H1 (cell line): Measurements from ENCODE around the gene AVP. TPM values are rescaled to one million over a fixed set of nuclear protein-coding genes. Genes with fewer than 3 reads are reported as not detected.

Experiments
- CTCF ChIA-PET: fragments of 300-600 bp; sonication (Branson Sonifier 250); formaldehyde crosslinking; loops from one replicate; lab custom pipeline; 2021; ENCODE audit not compliant: partially characterized antibody; lab: Charles Lee
- POLR2A ChIA-PET: fragments of 300-600 bp; sonication (Branson Sonifier 250); formaldehyde crosslinking; loops from one replicate; lab custom pipeline; 2021; ENCODE audit warnings: inconsistent platforms; ENCODE audit not compliant: partially characterized antibody; lab: Charles Lee
- DNase-seq, 2 experiments: peaks; one replicate each; pipeline versions ENCODE4 v3.0.0 to v3.0.0-alpha.2; 2010 to 2022; ENCODE audit warnings: low spot score in 2 of 2, low read depth in 1 of 2, mixed read lengths in 1 of 2
- FAIRE-seq: peaks from 2 replicates; lab custom pipeline; 2011; peaks lifted over from hg19 to GRCh38; lab: Jason Lieb, UNC
- H2AFZ ChIP-seq: 2 replicates; pipeline ENCODE4 v1.8.1; 2012; ENCODE audit warnings: low read length, inconsistent platforms
- H2AK5ac ChIP-seq: 2 replicates; pipeline ENCODE4 v1.6.1; 2013; ENCODE audit warnings: low read depth, low read length
- H2BK120ac ChIP-seq: replicated peaks from 2 replicates; pipeline ENCODE3; 2013; ENCODE audit warnings: low read depth, low read length, inconsistent platforms
- H2BK12ac ChIP-seq: 2 replicates; pipeline ENCODE4 v1.6.1; 2013; ENCODE audit warnings: low read depth, low read length
- H2BK15ac ChIP-seq: 2 replicates; pipeline ENCODE4 v1.6.1; 2013; ENCODE audit warnings: low read length
- H2BK20ac ChIP-seq: 2 replicates; pipeline ENCODE4 v1.6.1; 2013; ENCODE audit warnings: low read length
- H2BK5ac ChIP-seq: 2 replicates; pipeline ENCODE4 v1.6.1; 2013; ENCODE audit warnings: low read depth, low read length
- H3K14ac ChIP-seq: 2 replicates; pipeline ENCODE4 v1.6.1; 2013; ENCODE audit warnings: inconsistent platforms; ENCODE audit not compliant: insufficient read length
- H3K18ac ChIP-seq: 2 replicates; pipeline ENCODE4 v1.6.1; 2013; ENCODE audit warnings: low read length; ENCODE audit errors: extremely low read depth
- H3K23ac ChIP-seq: 2 replicates; pipeline ENCODE4 v1.6.1; 2013; ENCODE audit warnings: inconsistent platforms; ENCODE audit not compliant: insufficient read length
- H3K23me2 ChIP-seq: 2 replicates; pipeline ENCODE4 v1.6.1; 2013; ENCODE audit warnings: low read depth, low read length
- H3K27ac ChIP-seq: 2 replicates; pipeline ENCODE4 v1.6.1; 2011; ENCODE audit warnings: low read depth, low read length, inconsistent platforms
- H3K27me3 ChIP-seq, 4 experiments: replicated peaks in 1 of 4; 1 replicate in 1 of 4; 2 replicates in 3 of 4; pipeline versions ENCODE4 v1.6.1 to v1.8.1; 2011 to 2013; ENCODE audit warnings: low read length in 3 of 4, mild to moderate bottlenecking in 3 of 4, inconsistent platforms in 2 of 4, mixed read lengths in 2 of 4, moderate library complexity in 1 of 4; ENCODE audit not compliant: control insufficient read depth in 3 of 4, insufficient read depth in 3 of 4; ENCODE audit errors: extremely low read depth in 1 of 4
- H3K36me3 ChIP-seq, 4 experiments: 2 replicates each; pipeline versions ENCODE4 v1.6.1 to v1.8.1; 2011 to 2013; ENCODE audit warnings: mild to moderate bottlenecking in 4 of 4, low read length in 3 of 4, moderate library complexity in 2 of 4, control low read depth in 1 of 4, inconsistent platforms in 1 of 4; ENCODE audit not compliant: insufficient read depth in 4 of 4, control insufficient read depth in 2 of 4
- H3K4ac ChIP-seq: replicated peaks from 2 replicates; pipeline ENCODE3; 2013; ENCODE audit warnings: low read length, low read depth, mixed read lengths, inconsistent platforms; ENCODE audit not compliant: insufficient read length
- H3K4me1 ChIP-seq, 4 experiments: replicated peaks in 1 of 4; 1 replicate in 1 of 4; 2 replicates in 3 of 4; pipeline versions ENCODE4 v1.6.1 to v1.8.1; 2011 to 2013; ENCODE audit warnings: low read length in 3 of 4, inconsistent platforms in 2 of 4, mixed read lengths in 1 of 4; ENCODE audit not compliant: insufficient read depth in 4 of 4, control insufficient read depth in 3 of 4
- H3K4me2 ChIP-seq, 2 experiments: 2 replicates each; pipeline versions ENCODE4 v1.6.1 to v1.8.1; 2011 to 2013; ENCODE audit warnings: low read depth in 2 of 2, low read length in 2 of 2, control low read depth in 1 of 2, inconsistent platforms in 1 of 2, mild to moderate bottlenecking in 1 of 2; ENCODE audit not compliant: insufficient read depth in 1 of 2
- H3K4me3 ChIP-seq, 4 experiments: fragments of 200-600, 300-600 bp in 1 of 4; sonication (generic), shearing (Covaris generic), sonication (Bioruptor Twin) in 1 of 4; 2 replicates each; pipeline versions ENCODE4 v1.5.1 to v1.8.1; 2011 to 2016; ENCODE audit warnings: low read length in 4 of 4, low read depth in 3 of 4, control low read depth in 2 of 4, inconsistent platforms in 2 of 4, mild to moderate bottlenecking in 2 of 4, mixed read lengths in 1 of 4, moderate library complexity in 1 of 4; ENCODE audit not compliant: insufficient read depth in 2 of 4; ENCODE audit errors: extremely low read depth in 1 of 4
- H3K56ac ChIP-seq: replicated peaks from 2 replicates; pipeline ENCODE3; 2013; ENCODE audit warnings: low read depth, mild to moderate bottlenecking, mixed read lengths, low read length, inconsistent platforms; ENCODE audit not compliant: insufficient read length
- H3K79me1 ChIP-seq: 2 replicates; pipeline ENCODE4 v1.6.1; 2013; ENCODE audit warnings: low read depth, low read length, control low read depth
- H3K79me2 ChIP-seq, 2 experiments: 2 replicates each; pipeline versions ENCODE4 v1.6.1 to v1.8.1; 2012 to 2013; ENCODE audit warnings: low read length in 2 of 2, mild to moderate bottlenecking in 2 of 2, inconsistent platforms in 1 of 2; ENCODE audit not compliant: insufficient read depth in 2 of 2, control insufficient read depth in 1 of 2
- H3K9ac ChIP-seq, 4 experiments: replicated peaks in 1 of 4; 1 replicate in 1 of 4; 2 replicates in 3 of 4; pipeline versions ENCODE4 v1.6.1 to v1.8.1; 2011 to 2013; ENCODE audit warnings: low read depth in 3 of 4, low read length in 3 of 4, control low read depth in 2 of 4, mild to moderate bottlenecking in 2 of 4, moderate library complexity in 2 of 4, inconsistent platforms in 1 of 4; ENCODE audit errors: extremely low read depth in 1 of 4
- H3K9me3 ChIP-seq, 2 experiments: 2 replicates each; pipeline versions ENCODE4 v1.6.1 to v1.8.1; 2012 to 2013; ENCODE audit warnings: mild to moderate bottlenecking in 2 of 2, moderate library complexity in 2 of 2, control low read depth in 1 of 2, inconsistent platforms in 1 of 2, low read depth in 1 of 2, low read length in 1 of 2, mixed read lengths in 1 of 2; ENCODE audit not compliant: insufficient read depth in 2 of 2
- H4K20me1 ChIP-seq, 2 experiments: replicated peaks in 1 of 2; 2 replicates each; pipeline versions ENCODE3 to v1.8.1; 2011 to 2013; ENCODE audit warnings: inconsistent platforms in 2 of 2, low read length in 2 of 2, mild to moderate bottlenecking in 1 of 2; ENCODE audit not compliant: insufficient read depth in 2 of 2, control insufficient read depth in 1 of 2
- H4K5ac ChIP-seq: 2 replicates; pipeline ENCODE4 v1.6.1; 2013; ENCODE audit warnings: low read length, low read depth, mixed read lengths, inconsistent platforms; ENCODE audit not compliant: insufficient read length
- H4K8ac ChIP-seq: 2 replicates; pipeline ENCODE4 v1.8.0; 2013; ENCODE audit warnings: mild to moderate bottlenecking, moderate library complexity, low read length, inconsistent platforms; ENCODE audit not compliant: insufficient read depth; ENCODE audit errors: extremely low read depth
- H4K91ac ChIP-seq: replicated peaks from 2 replicates; pipeline ENCODE3; 2013; ENCODE audit warnings: low read length, mixed read lengths, inconsistent platforms; ENCODE audit not compliant: insufficient read length
- HDAC2 ChIP-seq, 2 experiments: fragments of 300-600 bp in 1 of 2; sonication (generic) in 1 of 2; IDR thresholded peaks; 2 replicates each; pipeline ENCODE4 v1.6.1; 2011 to 2012; ENCODE audit warnings: low read depth in 2 of 2, low read length in 2 of 2, mild to moderate bottlenecking in 2 of 2, moderate library complexity in 2 of 2, borderline replicate concordance in 1 of 2, inconsistent platforms in 1 of 2
- KDM1A ChIP-seq: fragments of 200-600, 300-600 bp; sonication (generic); IDR thresholded peaks from 2 replicates; pipeline ENCODE4 v1.7.1; 2016; ENCODE audit warnings: mild to moderate bottlenecking, low read length, borderline replicate concordance
- RNF2 ChIP-seq: fragments of 200-900, 300-1000 bp; sonication (generic); IDR thresholded peaks from 2 replicates; pipeline ENCODE4 v1.7.1; 2016; ENCODE audit warnings: borderline replicate concordance, low read depth, mild to moderate bottlenecking, antibody characterized with exemption, low read length; ENCODE audit not compliant: poor library complexity, severe bottlenecking; ENCODE audit errors: missing control alignments
- WGBS, 2 experiments: shearing (Covaris generic) in 1 of 2; methylation state at CpG; one replicate each; pipeline versions ENCODE4 v1.1.6 to v1.1.7; 2013 to 2015; ENCODE audit warnings: low lambda C conversion rate in 2 of 2, mixed read lengths in 2 of 2, inconsistent platforms in 1 of 2, low coverage in 1 of 2, missing lambda C conversion rate in 1 of 2; ENCODE audit not compliant: insufficient replicate concordance in 2 of 2, insufficient coverage in 1 of 2, insufficient read length in 1 of 2; ENCODE audit errors: extremely low coverage in 1 of 2, missing lambda C conversion rate in 1 of 2; 5-methylcytosine and 5-hydroxymethylcytosine counted together
- polyA plus RNA-seq, 7 experiments: library from polyadenylated mRNA; depleted of rRNA in 3 of 7; stranded (reverse) in 5 of 7; unstranded in 2 of 7; fragments of >200 nt in 5 of 7; fragments of 200-250 nt in 2 of 7; gene quantifications; 1 replicate in 5 of 7; 2 replicates in 1 of 7; 4 replicates in 1 of 7; pipeline versions ENCODE4 v1.2.1 to v1.2.3, GENCODE V29; 2011 to 2013; ENCODE audit warnings: missing spikeins in 2 of 7, mixed read lengths in 2 of 7
- total RNA-seq: library from RNA; stranded (reverse); fragmentation: NEBNext Ultra II Directional; extraction: Animal tissue kit (Norgen Biotek cat#: 25700); gene quantifications from 2 replicates; pipeline ENCODE4 v1.2.1, GENCODE V29; 2021
- TF ChIP-seq, protein P1 (sequence below), 3 experiments: IDR thresholded peaks; 1 replicate in 2 of 3; 2 replicates in 1 of 3; pipeline versions ENCODE4 v1.5.1 to v1.6.1; 2011; ENCODE audit warnings: low read length in 3 of 3, mild to moderate bottlenecking in 3 of 3, inconsistent platforms in 2 of 3, low read depth in 1 of 3, moderate library complexity in 1 of 3; ENCODE audit not compliant: insufficient read depth in 1 of 3; ENCODE audit errors: control extremely low read depth in 1 of 3

The AVP gene
- total and polyA plus RNA-seq, 2 of the 8 experiments (the other 6 are each of a cell fraction or from before 2014, with no cell fraction given), result 0.18 TPM; not detected in 1

DNA sequence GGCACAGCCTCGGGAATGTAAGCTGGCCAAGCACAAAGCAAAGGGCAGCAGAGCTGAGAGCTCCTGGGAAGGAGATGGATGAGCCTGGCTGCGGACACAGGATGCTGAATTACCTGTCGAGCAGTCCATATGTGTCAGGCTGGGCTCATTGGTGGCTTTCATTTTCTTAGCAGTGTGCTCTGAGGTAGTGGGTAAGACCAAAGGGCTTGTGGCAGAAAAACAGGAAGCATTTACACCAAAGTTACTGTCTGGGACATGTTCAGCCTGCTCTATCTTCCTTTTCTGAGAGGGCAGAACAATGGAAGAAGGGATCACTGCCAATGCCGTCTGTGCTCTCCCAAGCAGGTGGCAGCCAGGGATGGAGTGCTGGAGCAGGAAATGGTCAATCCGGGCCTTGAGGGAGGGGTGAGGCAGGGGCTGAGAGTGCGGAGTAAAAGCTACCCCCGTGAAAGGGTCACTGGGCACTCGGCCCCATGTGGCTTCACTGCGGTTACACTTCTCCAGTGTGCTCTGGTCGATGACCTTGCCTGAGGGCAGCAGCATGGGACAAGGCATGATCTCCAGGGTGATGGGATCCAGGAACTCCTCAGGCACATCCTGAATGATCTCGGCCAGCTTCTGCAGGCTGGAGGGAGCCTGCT lies 36.9 kb upstream of the AVP start:
- Histone ChIP-seq H3K79me1 (no peaks in the 10 kb centered on the region), H3K56ac (no peak overlapping the region), H3K36me3 (peaks cover 0 to 25% (median 2%) of the 10 kb centered on the region in 4 experiments; a peak in 3 of 8 replicates), H2AK5ac (no peak overlapping the region), H3K23ac (no peak overlapping the region), H3K4ac (no peak overlapping the region), H2AFZ (no peak overlapping the region), H2BK20ac (no peak overlapping the region), H3K27me3 (no peaks in the 10 kb centered on the region), H3K9me3 (peaks cover 17 to 37% of the 10 kb centered on the region in 2 experiments), H3K14ac (no peak overlapping the region), H4K20me1 (no peaks in the 10 kb centered on the region), H2BK12ac (no peak overlapping the region), H3K23me2 (peaks cover 2% of the 10 kb centered on the region; the same call in 1 of the 2 replicates), H4K91ac (no peak overlapping the region), H3K79me2 (no peaks in the 10 kb centered on the region), H3K4me1 (no peaks in the 10 kb centered on the region), H3K27ac (no peak overlapping the region), H2BK5ac (no peak overlapping the region), H3K9ac (no peak overlapping the region), H4K8ac (no peak overlapping the region), H2BK120ac (no peak overlapping the region), H3K4me2 (no peak overlapping the region), H3K18ac (no peak overlapping the region), H2BK15ac (no peak overlapping the region), H3K4me3 (no peak overlapping the region), H4K5ac (no peak overlapping the region)
- POLR2A ChIA-PET, result no interaction called here
- no peak for TF ChIP-seq RNF2
- TF ChIP-seq HDAC2 (IDR thresholded peaks at IDR 0.05; ENCODE audit: borderline replicate concordance in 1 of 2, low read depth in 2 of 2, low read length in 2 of 2), result no peak
- TF ChIP-seq, protein P1, sequence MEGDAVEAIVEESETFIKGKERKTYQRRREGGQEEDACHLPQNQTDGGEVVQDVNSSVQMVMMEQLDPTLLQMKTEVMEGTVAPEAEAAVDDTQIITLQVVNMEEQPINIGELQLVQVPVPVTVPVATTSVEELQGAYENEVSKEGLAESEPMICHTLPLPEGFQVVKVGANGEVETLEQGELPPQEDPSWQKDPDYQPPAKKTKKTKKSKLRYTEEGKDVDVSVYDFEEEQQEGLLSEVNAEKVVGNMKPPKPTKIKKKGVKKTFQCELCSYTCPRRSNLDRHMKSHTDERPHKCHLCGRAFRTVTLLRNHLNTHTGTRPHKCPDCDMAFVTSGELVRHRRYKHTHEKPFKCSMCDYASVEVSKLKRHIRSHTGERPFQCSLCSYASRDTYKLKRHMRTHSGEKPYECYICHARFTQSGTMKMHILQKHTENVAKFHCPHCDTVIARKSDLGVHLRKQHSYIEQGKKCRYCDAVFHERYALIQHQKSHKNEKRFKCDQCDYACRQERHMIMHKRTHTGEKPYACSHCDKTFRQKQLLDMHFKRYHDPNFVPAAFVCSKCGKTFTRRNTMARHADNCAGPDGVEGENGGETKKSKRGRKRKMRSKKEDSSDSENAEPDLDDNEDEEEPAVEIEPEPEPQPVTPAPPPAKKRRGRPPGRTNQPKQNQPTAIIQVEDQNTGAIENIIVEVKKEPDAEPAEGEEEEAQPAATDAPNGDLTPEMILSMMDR (IDR thresholded peaks at IDR 0.05; ENCODE audit: control extremely low read depth in 1 of 3, insufficient read depth in 1 of 3, low read depth in 1 of 3, low read length in 3 of 3), result no peak
- TF ChIP-seq KDM1A, result no peak
- DNase-seq, result no peak
- no peak for FAIRE-seq
- WGBS, 2 experiments, result 93% methylated on average over 11 of the region's 11 CpGs; no CpG with 5 or more reads in 1 of the 2 experiments
- CTCF ChIA-PET, result interaction anchor here (0.9 kb wide), 1 partner anchor 366 kb away, joined by 3 read pairs; no protein-coding TSS in a partner anchor
